K562 (cell line): ENCODE data around the gene ADAMTS7. TPM values are rescaled to one million over a fixed set of nuclear protein-coding genes. Genes with fewer than 3 reads are reported as not detected.
A peak's percentile ranks its signal among the peaks of the same experiment; 100 is the strongest.

Source experiments
- ATAC-seq: fragments of 200-7000 bp; cut with Tn5 transposase; 3 replicates; pipeline ENCODE4 v1.9.1; 2020; ENCODE audit warnings: moderate library complexity
- BruUV-seq: library from RNA; stranded (reverse); fragments of 400-500 nt; replicated peaks from 2 replicates; lab custom pipeline; 2021; lab: Mats Ljungman, UMichigan
- CTCF ChIA-PET: fragments of 300-600 bp; formaldehyde crosslinking; extraction: SDS; loops from one replicate; lab custom pipeline; 2021; ENCODE audit warnings: low intra/inter-chr PET ratio; lab: Yijun Ruan, JAX
- POLR2A ChIA-PET: fragments of 300-600, 350-650 bp; sonication (Branson Sonifier 250); formaldehyde crosslinking; extraction: SDS; loops from one replicate; lab custom pipeline; 2021; ENCODE audit warnings: antibody characterized with exemption, inconsistent platforms; lab: Yijun Ruan, JAX
- DNase-seq, 4 experiments: peaks; one replicate each; pipeline versions ENCODE4 v3.0.0 to v3.0.0-alpha.2; 2011 to 2018; ENCODE audit warnings: low spot score in 3 of 4, mixed read lengths in 3 of 4; ENCODE audit errors: extremely low read depth in 1 of 4
- FAIRE-seq: peaks from 2 replicates; lab custom pipeline; 2011; peaks lifted over from hg19 to GRCh38; lab: Jason Lieb, UNC
- H2AFZ ChIP-seq: 2 replicates; pipeline ENCODE4 v1.6.0; 2011; ENCODE audit warnings: low read depth, low read length, control low read depth, inconsistent platforms
- H3K27ac ChIP-seq: fragments of 200-600 bp; 3 replicates; pipeline ENCODE4 v1.8.0; 2011; ENCODE audit warnings: low read depth, mild to moderate bottlenecking, control low read depth, inconsistent platforms, low read length, moderate library complexity, mixed read lengths; ENCODE audit errors: extremely low read depth
- H3K27me3 ChIP-seq, 2 experiments: fragments of 300-600 bp in 1 of 2; 2 replicates in 1 of 2; 3 replicates in 1 of 2; pipeline versions ENCODE4 v1.6.0 to v1.8.0; 2011; ENCODE audit warnings: inconsistent platforms in 2 of 2, low read length in 2 of 2, mild to moderate bottlenecking in 1 of 2, mixed read lengths in 1 of 2, moderate library complexity in 1 of 2; ENCODE audit not compliant: control insufficient read depth in 2 of 2, insufficient read depth in 2 of 2
- H3K36me3 ChIP-seq: fragments of 300-600 bp; 3 replicates; pipeline ENCODE4 v1.8.0; 2011; ENCODE audit warnings: mild to moderate bottlenecking, low read length, inconsistent platforms; ENCODE audit not compliant: control insufficient read depth, insufficient read depth
- H3K4me1 ChIP-seq, 2 experiments: fragments of 200-600 bp in 1 of 2; replicated peaks in 1 of 2; 2 replicates in 1 of 2; 3 replicates in 1 of 2; pipeline versions ENCODE4 v1.5.1 to v1.8.0; 2011; ENCODE audit warnings: inconsistent platforms in 2 of 2, low read length in 2 of 2, mild to moderate bottlenecking in 1 of 2, mixed read lengths in 1 of 2, moderate library complexity in 1 of 2; ENCODE audit not compliant: control insufficient read depth in 2 of 2, insufficient read depth in 2 of 2
- H3K4me2 ChIP-seq: 2 replicates; pipeline ENCODE4 v1.6.1; 2011; ENCODE audit warnings: low read length, control low read depth, inconsistent platforms, mixed read lengths; ENCODE audit not compliant: insufficient read depth
- H3K4me3 ChIP-seq: fragments of 200-600 bp; sonication (generic), shearing (Covaris generic); 2 replicates; pipeline ENCODE4 v1.5.1; 2016; ENCODE audit warnings: control low read depth, inconsistent platforms
- H3K79me2 ChIP-seq: fragments of 200-600 bp; 3 replicates; pipeline ENCODE4 v1.8.0; 2011; ENCODE audit warnings: low read length, inconsistent platforms; ENCODE audit not compliant: control insufficient read depth, insufficient read depth
- H3K9ac ChIP-seq, 2 experiments: 2 replicates each; pipeline versions ENCODE4 v1.6.0 to v1.6.1; 2011; ENCODE audit warnings: low read depth in 2 of 2, low read length in 2 of 2, control low read depth in 1 of 2, inconsistent platforms in 1 of 2, mild to moderate bottlenecking in 1 of 2, mixed read lengths in 1 of 2; ENCODE audit not compliant: insufficient read depth in 1 of 2
- H3K9me1 ChIP-seq: one replicate; pipeline ENCODE4 v1.6.0; 2011; ENCODE audit warnings: inconsistent platforms, mild to moderate bottlenecking, low read length, moderate library complexity; ENCODE audit not compliant: control insufficient read depth, insufficient read depth
- H3K9me3 ChIP-seq: replicated peaks from 2 replicates; pipeline ENCODE4 v1.5.1; 2011; ENCODE audit warnings: low read depth, low read length, inconsistent platforms; ENCODE audit not compliant: control insufficient read depth, insufficient read depth
- H4K20me1 ChIP-seq: replicated peaks from 2 replicates; pipeline ENCODE4 v1.6.1; 2011; ENCODE audit warnings: low read length, inconsistent platforms, mixed read lengths; ENCODE audit not compliant: control insufficient read depth, insufficient read depth
- ADNP ChIP-seq: fragments of 200-800 bp; sonication (Bioruptor generic); IDR thresholded peaks from 2 replicates; pipeline ENCODE4 v1.6.1; 2016; ENCODE audit warnings: missing genetic modification characterization, missing compliant biosample characterization
- CBX3 ChIP-seq, 2 experiments: IDR thresholded peaks; 1 replicate in 1 of 2; 2 replicates in 1 of 2; pipeline ENCODE4 v1.6.1; 2012; ENCODE audit warnings: inconsistent platforms in 2 of 2, low read length in 2 of 2, borderline replicate concordance in 1 of 2, control low read depth in 1 of 2
- ETS2 ChIP-seq: IDR thresholded peaks from 2 replicates; pipeline ENCODE4 v1.6.1; 2016; ENCODE audit warnings: borderline replicate concordance, missing genetic modification characterization, mild to moderate bottlenecking, moderate library complexity, missing compliant biosample characterization; ENCODE audit not compliant: poor library complexity, severe bottlenecking
- NFATC3 ChIP-seq: fragments of 450-650 bp; IDR thresholded peaks from 2 replicates; pipeline ENCODE4 v1.6.1; 2017; ENCODE audit warnings: mild to moderate bottlenecking
- RAD21 ChIP-seq, 2 experiments: fragments of 250-450 bp in 1 of 2; fragments of 450-650 bp in 1 of 2; sonication (Bioruptor Pico) in 1 of 2; formaldehyde crosslinking in 1 of 2; IDR thresholded peaks in 1 of 2; conservative IDR thresholded peaks in 1 of 2; 2 replicates each; pipeline versions ENCODE4 v1.4.0 to v1.8.0; 2020 to 2022; ENCODE audit warnings: mild to moderate bottlenecking in 2 of 2, moderate library complexity in 1 of 2
- SLC30A9 ChIP-seq: fragments of 250-450 bp; sonication (Bioruptor Pico); IDR thresholded peaks from 2 replicates; pipeline ENCODE4 v1.8.0; 2022; ENCODE audit warnings: mild to moderate bottlenecking, moderate library complexity
- TRIM28 ChIP-seq: fragments of 450-650 bp; IDR thresholded peaks from 2 replicates; pipeline ENCODE4 v1.6.1; 2017
- ZBED1 ChIP-seq: IDR thresholded peaks from 2 replicates; pipeline ENCODE4 v1.6.1; 2014
- WGBS: fragments of 100-300 bp; shearing (Covaris generic); methylation state at CpG from one replicate; pipeline ENCODE4 v1.1.6; 2016; ENCODE audit warnings: low coverage, mixed read lengths; ENCODE audit not compliant: insufficient coverage; ENCODE audit errors: missing lambda C conversion rate; 5-methylcytosine and 5-hydroxymethylcytosine counted together
- in situ Hi-C: fragments of 300-500 bp; cut with MboI; formaldehyde crosslinking; loops from 4 replicates; pipeline ENCODE4 v1.15.0; 2018; ENCODE audit warnings: inconsistent platforms, mixed read lengths
- intact Hi-C: fragments of 100-400 bp; cut with micrococcal nuclease; formaldehyde crosslinking; loops from 2 replicates; pipeline ENCODE4 v1.14.2; 2022
- polyA plus RNA-seq, 8 experiments: library from polyadenylated mRNA; depleted of rRNA in 4 of 8; stranded (reverse) in 5 of 8; unstranded in 3 of 8; fragments of >200 nt; fragmentation: Nextera tagmentation in 2 of 8; fragmentation: Illumina TruSeq in 1 of 8; extraction: Ambion mirVana in 2 of 8; extraction: Trizol in 1 of 8; gene quantifications; 2 replicates each; pipeline versions ENCODE4 v1.2.1 to v1.2.3, GENCODE V29; 2011 to 2014; ENCODE audit warnings: inconsistent platforms in 1 of 8, missing spikeins in 1 of 8
- total RNA-seq, 7 experiments: library from RNA; depleted of rRNA in 6 of 7; stranded (reverse); fragments of >200 nt in 6 of 7; fragmentation: Illumina TruSeq in 2 of 7; extraction: Trizol in 2 of 7; gene quantifications; 2 replicates each; pipeline versions ENCODE4 v1.2.1 to v1.2.3, GENCODE V29; 2011 to 2021; ENCODE audit warnings: low replicate concordance in 1 of 7

ADAMTS7 gene
- total and polyA plus RNA-seq, 9 of the 15 experiments (the other 6 are each of a cell fraction or from before 2014, with no cell fraction given), result 0.05 to 0.07 TPM; not detected in 7

DNA sequence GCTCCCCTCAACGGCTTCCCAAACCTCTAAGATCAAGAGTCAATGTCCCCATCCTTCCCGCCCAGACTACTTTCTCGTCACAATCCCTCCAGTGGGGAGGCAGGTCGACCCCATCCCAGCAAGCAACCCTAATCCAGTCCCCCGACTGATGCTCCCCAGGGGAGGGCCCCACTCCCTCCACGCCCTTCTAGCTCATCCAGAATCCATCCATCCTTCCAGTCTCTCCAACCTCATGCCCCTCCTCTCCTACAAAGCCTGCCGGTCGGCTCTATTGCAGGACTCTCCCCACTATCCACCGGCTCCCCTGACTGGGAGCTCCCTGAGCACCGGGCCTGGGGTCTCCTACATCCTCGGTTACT lies 1.3 kb downstream of the ADAMTS7 start:
- intact Hi-C loops, result no loop called here

DNA sequence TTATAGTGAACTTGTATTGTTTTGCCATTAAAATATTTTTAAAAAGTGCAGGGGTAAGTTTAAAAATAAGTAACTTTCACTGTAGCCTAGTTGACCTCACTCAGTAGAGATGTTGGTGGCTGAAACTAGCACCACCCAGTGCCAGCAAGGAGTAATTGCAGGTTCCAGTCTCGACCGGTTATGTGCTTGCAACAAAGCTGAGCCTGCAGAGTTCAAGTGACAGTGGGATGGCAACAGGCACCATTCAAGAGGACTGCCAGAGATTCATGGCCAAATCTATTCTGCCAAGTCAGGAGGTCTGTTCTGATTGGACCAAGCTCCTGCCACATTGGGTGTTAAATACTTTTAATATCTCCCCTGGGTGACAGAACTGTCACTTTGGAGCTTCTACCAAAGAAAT lies 2.7 kb downstream of the ADAMTS7 start:
- H3K9me3 ChIP-seq, result peaks cover 5% of the 10 kb centered on the region; the same call in 1 of the 2 replicates
- ChIA-PET POLR2A (interaction anchor here (0.7 to 1.0 kb wide), 3 partner anchors 11 to 1932 kb away, joined by 3 read pairs; no protein-coding TSS in a partner anchor), CTCF (no interaction called here)
- H3K27me3 ChIP-seq, result peaks cover 25 to 39% of the 10 kb centered on the region in 2 experiments; a peak in 4 of 5 replicates
- H3K4me1 ChIP-seq, result peaks cover 0 to 22% of the 10 kb centered on the region in 2 experiments; a peak in 3 of 5 replicates
- no peak overlapping the region for H3K9ac ChIP-seq
- no peak overlapping the region for H3K4me3 ChIP-seq
- in situ Hi-C loops (no loop called here), intact Hi-C loops (loop anchor here (5.0 kb wide), 1 partner anchor 56 kb away; no protein-coding TSS in a partner anchor)
- no peak overlapping the region for H3K4me2 ChIP-seq
- peaks cover 6% of the 10 kb centered on the region for H3K9me1 ChIP-seq
- WGBS, result 7% methylated on average over 2 of the region's 2 CpGs
- DNase-seq, result peak; percentile 48 to 56 (median 54)
- H3K79me2 ChIP-seq, result no peaks in the 10 kb centered on the region
- no peak overlapping the region for H3K27ac ChIP-seq
- BruUV-seq, result no TSS peak
- FAIRE-seq, result peak; percentile 93
- no peak overlapping the region for H2AFZ ChIP-seq
- H3K36me3 ChIP-seq, result no peaks in the 10 kb centered on the region
- peaks cover 6% of the 10 kb centered on the region; the same call in 1 of the 2 replicates for H4K20me1 ChIP-seq
- ATAC-seq, result peak; percentile 53
- TF ChIP-seq CBX3 (IDR thresholded peaks at IDR 0.05; ENCODE audit: borderline replicate concordance in 1 of 2, low read length in 2 of 2), result peak in 1 of 2 experiments; percentile 79; a peak in 1 of 3 replicates
- peak; percentile 32 to 43 for TF ChIP-seq RAD21 (CRISPR knock-in tag; conservative IDR thresholded peaks at IDR 0.05 in 1 of 2, IDR thresholded peaks at IDR 0.05 in 1 of 2)
- no peak for TF ChIP-seq ZBED1
- 0 out of 2 replicates have a peak, but pooled peaks have one; percentile 33 for TF ChIP-seq TRIM28
- TF ChIP-seq ETS2 (tag), result no peak

More for the DNA sequence above, 1.3 kb downstream of the ADAMTS7 start:
- FAIRE-seq (no peak), ATAC-seq (no peak)
- in situ Hi-C loops, result no loop called here
- Histone ChIP-seq H3K27ac (no peak overlapping the region), H3K27me3 (peaks cover 21 to 27% of the 10 kb centered on the region in 2 experiments; a peak in 3 of 5 replicates), H4K20me1 (peaks cover 6% of the 10 kb centered on the region; the same call in 1 of the 2 replicates), H3K9me1 (peaks cover 6% of the 10 kb centered on the region), H3K9me3 (peaks cover 5% of the 10 kb centered on the region; the same call in 1 of the 2 replicates), H2AFZ (no peak overlapping the region), H3K4me3 (no peak overlapping the region), H3K4me1 (peaks cover 0 to 22% of the 10 kb centered on the region in 2 experiments; a peak in 3 of 5 replicates), H3K4me2 (no peak overlapping the region), H3K79me2 (no peaks in the 10 kb centered on the region)
- 18% methylated on average over 11 of the region's 11 CpGs for WGBS
- BruUV-seq, result no TSS peak
- ChIA-PET CTCF (no interaction called here), POLR2A (interaction anchor here (0.6 to 1.1 kb wide), 4 partner anchors 20 to 1404 kb away, joined by 3 to 4 read pairs (median 3); no protein-coding TSS in a partner anchor)
- TF ChIP-seq SLC30A9 (CRISPR knock-in tag) (no peak), NFATC3 (no peak), ADNP (tag) (no peak)
- TF ChIP-seq, all 486 proteins: peak for 0
- DNase-seq, result no peak
- Histone ChIP-seq H3K9ac (no peak overlapping the region), H3K36me3 (no peaks in the 10 kb centered on the region)
